Ectodermal cell (in vitro differentiated cells): ENCODE measurements around the gene DCN.

Experiments used
- H3K27ac ChIP-seq: 2 replicates; pipeline ENCODE4 v1.7.0; 2013; ENCODE audit warnings: mild to moderate bottlenecking, low read depth, low read length; ENCODE audit not compliant: insufficient read depth, poor library complexity, severe bottlenecking
- H3K27me3 ChIP-seq: 2 replicates; pipeline ENCODE4 v1.7.0; 2013; ENCODE audit warnings: mild to moderate bottlenecking, low read length; ENCODE audit not compliant: insufficient read depth, control insufficient read depth, poor library complexity, severe bottlenecking
- H3K36me3 ChIP-seq: one replicate; pipeline ENCODE4 v1.7.0; 2013; ENCODE audit warnings: low read length; ENCODE audit not compliant: control insufficient read depth, insufficient read depth
- H3K4me1 ChIP-seq: one replicate; pipeline ENCODE4 v1.7.0; 2013; ENCODE audit warnings: low read length; ENCODE audit not compliant: control insufficient read depth, insufficient read depth
- H3K4me3 ChIP-seq: 2 replicates; pipeline ENCODE4 v1.7.0; 2013; ENCODE audit warnings: low read depth, low read length, control low read depth; ENCODE audit not compliant: insufficient read depth
- H3K9me3 ChIP-seq: 2 replicates; pipeline ENCODE4 v1.7.0; 2013; ENCODE audit warnings: mild to moderate bottlenecking, low read length, moderate library complexity; ENCODE audit not compliant: control insufficient read depth
- WGBS, 2 experiments: methylation state at CpG; one replicate each; pipeline ENCODE4 v1.1.7; 2013; ENCODE audit warnings: missing lambda C conversion rate in 2 of 2; 5-methylcytosine and 5-hydroxymethylcytosine counted together

DCN gene

DNA sequence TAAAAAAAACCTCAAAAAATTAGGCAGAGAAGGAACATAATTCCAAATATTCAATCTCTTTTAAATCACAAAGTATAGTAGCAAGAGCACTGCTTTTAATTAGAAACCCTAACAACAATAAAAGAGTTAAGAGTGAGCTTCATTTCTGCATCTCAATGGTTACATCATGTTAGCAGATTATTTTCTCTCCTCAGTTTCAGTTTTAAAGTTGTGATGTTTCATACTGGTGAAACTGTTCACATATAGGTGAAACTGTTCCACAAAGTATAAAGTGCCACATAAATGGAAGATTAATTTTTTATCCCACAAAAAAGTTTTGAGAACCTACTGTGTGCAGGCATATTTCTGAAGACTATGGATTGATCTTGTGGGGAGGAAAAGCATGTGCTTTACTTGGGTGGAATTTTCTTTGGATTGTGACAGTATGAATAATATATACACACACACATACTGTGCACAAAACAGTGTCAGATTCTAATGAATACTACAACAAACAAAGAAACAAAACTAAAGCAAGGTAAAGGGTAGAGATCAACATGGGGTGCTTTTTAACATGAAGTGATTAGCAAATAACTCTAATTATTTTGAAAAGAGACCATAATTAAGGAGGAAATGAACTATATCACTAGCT lies 88.5 kb downstream of the DCN start:
- H3K27me3 ChIP-seq = no peaks in the 10 kb centered on the region
- H3K4me3 ChIP-seq = no peak overlapping the region
- H3K4me1 ChIP-seq = no peaks in the 10 kb centered on the region
- no peaks in the 10 kb centered on the region for H3K9me3 ChIP-seq
- no peak overlapping the region for H3K27ac ChIP-seq
- no peaks in the 10 kb centered on the region for H3K36me3 ChIP-seq

DNA sequence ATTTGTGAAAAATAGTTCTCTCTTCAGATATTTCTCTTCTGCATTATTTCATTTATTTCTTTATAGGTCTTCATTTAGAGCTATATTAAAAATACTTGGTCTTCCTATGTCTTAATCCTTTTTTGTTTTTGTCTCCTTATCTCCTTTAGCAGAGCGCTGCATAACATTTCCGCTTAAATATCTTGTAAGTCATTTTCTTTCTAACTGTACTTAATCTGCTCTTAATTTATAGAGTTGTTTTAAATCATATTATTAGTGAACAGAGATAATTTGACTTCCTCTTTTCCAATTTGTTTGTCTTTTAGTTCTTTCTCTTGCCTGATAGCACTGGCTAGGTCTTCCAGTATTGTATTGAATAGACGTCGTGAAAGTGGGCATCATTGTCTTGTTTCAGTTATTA lies 89.3 kb downstream of the DCN start:
- 87 to 100% methylated on average over 4 of the region's 4 CpGs for WGBS, 2 experiments

DNA sequence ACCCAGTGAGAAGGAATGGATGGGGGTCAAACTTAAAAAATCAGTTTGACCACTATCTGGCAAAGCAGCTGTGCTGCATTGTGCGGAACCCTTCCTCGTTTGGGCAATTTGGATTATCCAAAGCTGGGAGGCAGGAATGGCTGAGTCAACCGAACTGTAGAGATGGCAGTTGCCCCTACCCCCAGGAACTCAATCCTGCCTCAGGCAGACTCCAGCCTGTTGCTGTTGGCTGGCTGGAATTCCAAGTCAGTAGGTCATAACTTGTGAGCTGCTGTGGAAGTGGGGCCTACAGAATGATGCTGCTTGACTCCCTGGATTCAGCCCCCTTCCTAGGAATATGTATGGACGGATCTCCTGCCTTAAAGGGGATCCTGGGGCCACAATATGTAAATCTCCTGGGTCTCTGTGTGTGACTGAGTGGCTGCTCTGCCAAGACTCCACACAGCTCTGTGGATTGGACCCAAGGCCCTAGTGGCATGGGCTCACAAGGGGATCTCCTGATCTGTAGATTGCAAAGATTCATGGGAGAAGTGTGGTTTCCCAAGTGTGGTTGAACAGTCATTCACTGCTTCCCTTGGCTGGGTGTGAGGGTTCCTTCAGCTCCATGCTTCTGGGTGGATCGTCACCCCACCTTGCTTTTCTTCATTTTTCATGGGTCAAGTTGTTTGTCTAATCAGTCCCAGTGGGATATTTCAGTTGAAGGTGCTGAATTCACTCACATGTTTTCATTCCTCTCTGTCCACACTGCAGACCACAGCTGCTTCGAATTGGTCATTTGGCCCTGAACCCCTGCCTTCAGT lies 90.5 kb downstream of the DCN start:
- Histone ChIP-seq H3K9me3 (no peaks in the 10 kb centered on the region), H3K4me3 (no peak overlapping the region), H3K27me3 (no peaks in the 10 kb centered on the region), H3K27ac (no peak overlapping the region), H3K4me1 (no peaks in the 10 kb centered on the region), H3K36me3 (no peaks in the 10 kb centered on the region)
- WGBS, 2 experiments = 73 to 80% methylated on average over 5 of the region's 6 CpGs

More for the DNA sequence above, 89.3 kb downstream of the DCN start:
- H3K27me3 ChIP-seq = no peaks in the 10 kb centered on the region
- H3K4me3 ChIP-seq = no peak overlapping the region
- no peaks in the 10 kb centered on the region for H3K36me3 ChIP-seq
- H3K9me3 ChIP-seq = no peaks in the 10 kb centered on the region
- no peak overlapping the region for H3K27ac ChIP-seq
- H3K4me1 ChIP-seq = no peaks in the 10 kb centered on the region
